Renal cortex interstitium (tissue), 11 donors: ENCODE measurements around the gene FBLN1. TPM values are rescaled to one million over a fixed set of nuclear protein-coding genes. Genes with fewer than 3 reads are reported as not detected.

Experiments used
- DNase-seq, 11 donors: peaks; one replicate each; pipeline ENCODE4 v3.0.0-alpha.2; 2013; ENCODE audit warnings: low read depth in 9 of 11, low spot score in 4 of 11; ENCODE audit errors: extremely low read depth in 1 of 11
- polyA plus RNA-seq, 3 donors: library from polyadenylated mRNA; unstranded; fragments of 120-200 nt; gene quantifications; one replicate each; pipeline ENCODE4 v1.2.1, GENCODE V29; 2013; ENCODE audit not compliant: insufficient read length in 3 of 3

FBLN1 gene
- polyA plus RNA-seq, 3 donors: 92.0 to 152 (median 95.5) TPM

- no peak for DNase-seq
Observed at GRCh38 chr22:45572444-45572843, 69.8 kb downstream of the FBLN1 start.

GRCh38 chr22:45574069-45574703, 71.5 kb downstream of the FBLN1 start:
- no peak for DNase-seq

GRCh38 chr22:45575173-45575572, 72.5 kb downstream of the FBLN1 start:
- no peak for DNase-seq

- DNase-seq: no peak
Observed at GRCh38 chr22:45575607-45576272, 73.1 kb downstream of the FBLN1 start.

GRCh38 chr22:45576273-45576625, 73.6 kb downstream of the FBLN1 start:
- DNase-seq: no peak

GRCh38 chr22:45576730-45577464, 74.2 kb downstream of the FBLN1 start:
- no peak for DNase-seq

GRCh38 chr22:45577746-45578523, 75.3 kb downstream of the FBLN1 start:
- DNase-seq: peak; percentile 59 to 87 (median 77)

- DNase-seq: no peak
Observed at GRCh38 chr22:45578524-45579147, 76.0 kb downstream of the FBLN1 start.

GRCh38 chr22:45579306-45579705, 76.6 kb downstream of the FBLN1 start:
- DNase-seq: peak in 2 of 11 donors; percentile 28 to 54

GRCh38 chr22:45579806-45580725, 77.4 kb downstream of the FBLN1 start:
- DNase-seq: no peak

- DNase-seq: no peak
Observed at GRCh38 chr22:45580726-45581381, 78.2 kb downstream of the FBLN1 start.

- no peak for DNase-seq
Observed at GRCh38 chr22:45581549-45582080, 78.9 kb downstream of the FBLN1 start.

- no peak for DNase-seq
Observed at GRCh38 chr22:45582236-45582954, 79.7 kb downstream of the FBLN1 start.

GRCh38 chr22:45582955-45583320, 80.3 kb downstream of the FBLN1 start:
- DNase-seq: no peak

- no peak for DNase-seq
Observed at GRCh38 chr22:45583504-45583903, 80.8 kb downstream of the FBLN1 start.

GRCh38 chr22:45584121-45584570, 81.5 kb downstream of the FBLN1 start:
- no peak for DNase-seq
